Thyroid gland (tissue), 4 donors: Measurements from ENCODE around the gene SAP130.

Experiments
- POLR2A ChIP-seq, 2 donors: fragments of 450-650 bp; IDR thresholded peaks; one replicate each; pipeline ENCODE4 v1.6.1; 2017; ENCODE audit warnings: antibody characterized with exemption in 2 of 2, mild to moderate bottlenecking in 2 of 2, moderate library complexity in 1 of 2
- TF ChIP-seq, protein P1 (sequence below), 6 experiments: fragments of 200-600 bp in 3 of 6; fragments of 450-650 bp in 3 of 6; sonication (generic) in 3 of 6; IDR thresholded peaks; one replicate each; pipeline ENCODE4 v1.5.1; 2016 to 2019; ENCODE audit warnings: antibody characterized with exemption in 6 of 6, mild to moderate bottlenecking in 2 of 6, inconsistent platforms in 1 of 6, moderate library complexity in 1 of 6

DNA sequence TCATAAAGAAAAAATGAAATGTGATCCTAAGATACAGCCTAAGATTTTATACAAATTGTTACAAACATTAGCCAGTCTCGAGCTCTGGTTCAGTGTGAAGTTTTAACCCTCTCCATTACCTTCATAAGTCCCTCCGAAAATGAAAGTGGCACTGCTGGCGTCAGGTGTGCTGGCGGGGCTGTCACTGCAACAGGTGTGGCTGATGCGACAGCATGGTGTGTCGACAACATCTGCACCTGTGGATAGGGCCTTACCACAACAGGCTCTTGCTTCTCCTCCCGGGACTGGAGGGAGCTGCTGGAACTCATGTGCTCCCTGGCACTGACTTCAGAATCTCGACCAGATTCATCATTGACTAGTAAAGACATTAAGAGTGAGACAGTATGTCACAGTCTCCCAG lies 10.3 kb downstream of the SAP130 start:
- TF ChIP-seq POLR2A (IDR thresholded peaks at IDR 0.05) = no peak
- TF ChIP-seq, protein P1, sequence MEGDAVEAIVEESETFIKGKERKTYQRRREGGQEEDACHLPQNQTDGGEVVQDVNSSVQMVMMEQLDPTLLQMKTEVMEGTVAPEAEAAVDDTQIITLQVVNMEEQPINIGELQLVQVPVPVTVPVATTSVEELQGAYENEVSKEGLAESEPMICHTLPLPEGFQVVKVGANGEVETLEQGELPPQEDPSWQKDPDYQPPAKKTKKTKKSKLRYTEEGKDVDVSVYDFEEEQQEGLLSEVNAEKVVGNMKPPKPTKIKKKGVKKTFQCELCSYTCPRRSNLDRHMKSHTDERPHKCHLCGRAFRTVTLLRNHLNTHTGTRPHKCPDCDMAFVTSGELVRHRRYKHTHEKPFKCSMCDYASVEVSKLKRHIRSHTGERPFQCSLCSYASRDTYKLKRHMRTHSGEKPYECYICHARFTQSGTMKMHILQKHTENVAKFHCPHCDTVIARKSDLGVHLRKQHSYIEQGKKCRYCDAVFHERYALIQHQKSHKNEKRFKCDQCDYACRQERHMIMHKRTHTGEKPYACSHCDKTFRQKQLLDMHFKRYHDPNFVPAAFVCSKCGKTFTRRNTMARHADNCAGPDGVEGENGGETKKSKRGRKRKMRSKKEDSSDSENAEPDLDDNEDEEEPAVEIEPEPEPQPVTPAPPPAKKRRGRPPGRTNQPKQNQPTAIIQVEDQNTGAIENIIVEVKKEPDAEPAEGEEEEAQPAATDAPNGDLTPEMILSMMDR (IDR thresholded peaks at IDR 0.05) = no peak
